ENCODE results near the gene FAT1. TPM values are rescaled to one million over a fixed set of nuclear protein-coding genes. Genes with fewer than 3 reads are reported as not detected.
"Not testable (repeated sequence)": the region's sequence is repeated elsewhere in the genome, so short reads cannot be mapped to it uniquely, and the experiment has no call there.

The FAT1 gene
- polyA plus RNA-seq, 1 donor, result 290 TPM

- no peak for DNase-seq
Observed at GRCh38 chr4:186699881-186700397, 23.7 kb downstream of the FAT1 start.

- DNase-seq, result no peak
Observed at GRCh38 chr4:186699298-186699697, 24.4 kb downstream of the FAT1 start.

DNA sequence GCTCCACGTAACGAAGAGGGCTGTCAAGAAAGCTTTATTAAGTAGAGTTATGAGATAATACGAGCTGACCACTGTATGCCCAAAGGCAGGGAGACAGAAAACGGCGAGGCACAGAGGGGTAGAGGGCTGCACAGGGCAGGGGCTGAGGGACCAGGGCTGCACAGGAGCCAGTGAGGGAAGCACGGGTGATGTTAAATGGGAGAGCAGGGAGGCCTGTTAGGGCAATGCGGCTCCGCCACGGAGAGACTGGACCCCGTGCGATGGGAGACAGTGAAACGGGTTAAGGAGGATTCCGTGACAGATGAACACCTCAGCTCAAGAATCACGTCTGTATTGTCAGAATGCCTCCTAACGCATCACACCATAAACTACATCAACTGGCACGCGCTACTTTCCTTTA, 25.1 kb downstream of the FAT1 start:
- no peak for DNase-seq

DNA sequence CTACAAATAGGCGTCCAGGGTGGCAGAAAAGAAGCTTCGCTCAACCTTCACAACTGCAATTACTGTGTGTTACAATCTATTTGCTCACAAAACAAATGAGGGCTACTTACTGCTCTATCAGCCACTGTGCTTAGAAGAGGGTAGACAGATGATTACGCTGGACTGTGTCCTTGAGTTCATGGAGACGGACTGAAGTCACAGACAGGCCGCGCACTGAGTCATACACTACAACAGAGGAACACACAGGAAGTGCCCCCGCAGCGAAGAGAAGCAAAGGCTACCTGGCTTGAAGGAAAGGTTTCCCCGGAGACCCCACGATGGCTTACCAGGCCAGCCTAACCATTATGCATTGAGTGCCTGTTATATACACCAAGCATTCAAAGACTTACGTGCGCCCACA, 25.6 kb downstream of the FAT1 start:
- DNase-seq, result no peak

DNA sequence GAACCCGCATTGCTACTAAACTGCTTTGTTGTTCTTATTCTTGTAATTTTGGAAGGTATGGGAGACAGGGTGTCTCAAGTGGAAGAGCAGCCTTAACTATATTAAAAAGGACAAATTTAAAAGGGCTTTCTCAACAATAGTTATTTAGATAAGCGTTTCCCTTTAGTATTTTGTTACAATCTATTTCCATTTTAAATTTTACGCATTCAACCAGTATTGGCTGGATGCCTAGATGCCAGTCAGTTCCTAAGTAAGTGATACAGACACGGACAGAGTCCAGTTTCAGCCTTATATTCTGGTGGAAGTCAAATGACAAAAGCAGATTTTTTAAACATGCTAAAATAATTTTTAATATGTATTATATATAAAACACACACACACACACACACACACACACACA, 28.3 kb downstream of the FAT1 start:
- no peak for DNase-seq

DNA sequence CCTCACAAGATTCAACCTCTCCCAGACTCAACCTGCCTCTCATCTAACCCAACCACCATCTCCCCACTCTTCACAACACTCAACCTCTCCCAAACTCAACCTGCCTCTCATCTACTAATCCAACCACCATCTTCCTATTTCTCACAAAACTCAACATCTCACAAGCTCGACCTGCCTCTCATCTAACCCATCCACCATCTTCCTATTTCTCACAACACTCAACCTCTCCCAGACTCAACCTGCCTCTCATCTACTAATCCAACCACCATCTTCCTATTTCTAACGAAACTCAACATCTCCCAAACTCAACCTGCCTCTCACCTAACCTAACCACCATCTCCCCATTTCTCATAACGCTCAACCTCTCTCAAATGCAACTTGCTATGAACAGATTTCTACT, 29.8 kb downstream of the FAT1 start:
- DNase-seq, result no peak

GRCh38 chr4:186693159-186693815, 30.4 kb downstream of the FAT1 start:
- DNase-seq, result no peak

DNA sequence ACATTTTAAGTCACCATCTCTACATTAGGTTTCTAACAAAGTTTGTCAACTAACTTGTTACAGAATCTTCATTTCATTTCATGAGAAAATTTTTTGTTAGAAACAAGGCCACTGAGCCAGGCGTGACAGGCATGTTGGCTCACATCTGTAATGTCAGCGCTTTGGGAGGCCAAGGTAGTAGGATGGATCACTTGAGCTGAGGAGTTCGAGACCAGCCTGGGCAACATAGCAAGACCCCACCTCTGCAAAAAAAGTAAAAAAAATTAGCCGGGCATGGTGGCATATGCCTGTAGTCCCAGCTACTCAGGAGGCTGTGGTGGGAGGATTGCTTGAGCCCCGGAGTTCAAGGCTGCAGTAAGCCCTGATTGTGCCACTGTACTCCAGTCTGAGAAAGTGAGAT, 32.3 kb downstream of the FAT1 start:
- no peak for DNase-seq

- DNase-seq, result no peak
Observed at GRCh38 chr4:186689476-186689875, 34.2 kb downstream of the FAT1 start.

- DNase-seq, result no peak
Observed at GRCh38 chr4:186688150-186688943, 35.3 kb downstream of the FAT1 start.

DNA sequence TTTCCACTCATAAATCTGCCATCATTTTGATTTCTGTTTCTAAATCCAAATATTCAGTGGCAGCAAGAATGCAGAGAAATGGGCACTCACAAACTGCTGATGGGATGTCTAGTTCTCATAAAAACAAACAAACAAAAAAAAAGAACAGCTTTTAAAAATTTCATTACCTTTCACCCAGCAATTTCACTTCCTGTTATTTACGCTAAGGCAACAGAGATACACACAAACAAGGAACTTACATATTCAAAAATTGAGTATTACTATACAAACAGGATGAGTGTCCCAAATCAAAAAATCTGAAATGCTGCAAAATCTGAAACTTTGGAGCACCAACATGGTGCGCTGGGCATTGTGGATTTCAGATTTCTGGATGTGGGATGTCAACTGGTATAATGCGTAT, 36.4 kb downstream of the FAT1 start:
- DNase-seq, result no peak

DNA sequence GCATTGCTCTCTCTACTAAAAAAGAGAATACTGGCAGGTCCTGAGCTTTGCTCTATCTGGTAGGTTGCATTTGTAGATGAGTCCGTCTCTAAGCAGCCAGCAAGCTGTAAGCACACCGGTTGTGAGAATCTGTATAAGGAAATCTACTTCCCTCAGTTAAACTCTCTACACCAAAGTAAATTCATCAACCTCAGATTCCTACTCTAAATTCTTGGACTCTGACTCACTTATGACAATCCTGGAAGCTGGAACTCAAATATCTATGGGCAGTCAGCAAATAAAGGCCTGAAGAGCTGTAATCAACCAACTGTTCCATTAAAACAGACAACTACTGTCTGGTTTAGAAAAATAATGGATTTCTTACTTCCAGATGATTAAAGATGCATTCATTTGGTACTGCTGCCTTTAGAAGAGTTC, 37.9 kb downstream of the FAT1 start:
- DNase-seq, result no peak

- DNase-seq, result no peak
Observed at GRCh38 chr4:186684889-186685309, 38.8 kb downstream of the FAT1 start.

GRCh38 chr4:186684220-186684619, 39.4 kb downstream of the FAT1 start:
- DNase-seq, result no peak

DNA sequence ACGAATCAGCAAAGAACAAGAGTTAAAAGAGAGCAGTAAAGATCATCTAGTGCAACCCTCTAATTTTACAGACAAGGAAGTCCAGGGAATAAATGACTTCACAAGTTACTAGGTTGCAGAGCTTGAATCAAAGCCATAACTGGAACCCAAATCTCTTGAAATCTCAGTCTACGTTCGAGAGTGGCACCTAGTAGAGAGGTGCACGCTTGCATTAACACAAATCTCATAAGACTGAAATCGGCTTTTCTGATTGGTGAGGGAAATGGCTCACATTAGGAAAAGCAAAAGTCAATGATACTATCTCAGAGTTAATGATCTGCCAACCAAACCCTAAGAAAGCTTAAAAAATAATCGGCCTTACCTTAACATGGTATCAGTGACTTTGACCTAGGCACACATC, 43.0 kb downstream of the FAT1 start:
- no peak for DNase-seq

DNA sequence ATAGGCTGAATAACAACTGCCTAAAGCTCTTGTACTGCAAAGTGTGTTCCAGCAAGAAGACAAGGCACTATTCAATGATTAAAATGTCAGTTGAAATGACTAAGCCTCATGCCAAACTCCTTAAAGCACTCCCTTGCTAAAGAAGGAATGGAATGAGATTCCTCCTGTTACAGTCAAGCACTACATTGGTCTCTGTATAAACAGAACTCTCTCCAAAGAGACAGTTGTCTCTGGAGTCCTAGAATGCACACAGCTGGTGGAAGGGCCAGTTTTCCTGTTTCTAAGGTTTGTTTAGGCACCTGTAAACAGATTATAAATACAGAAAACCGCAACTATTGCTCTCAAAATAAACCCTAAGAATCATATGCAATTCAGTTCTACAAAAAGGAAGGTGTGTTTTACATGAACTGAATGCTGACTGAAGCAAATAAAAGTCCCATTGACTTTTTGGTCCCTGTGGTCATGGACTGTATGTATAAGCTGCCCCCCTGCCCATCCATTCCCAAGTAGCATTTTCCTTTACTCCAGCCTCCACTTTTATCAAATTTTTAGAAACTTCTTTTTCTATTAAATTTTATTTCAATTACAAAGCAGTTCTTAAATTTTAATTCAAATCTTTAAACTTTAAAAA, 47.0 kb downstream of the FAT1 start:
- DNase-seq, result no peak

- no peak for DNase-seq
Observed at GRCh38 chr4:186669735-186670134, 53.9 kb downstream of the FAT1 start.

- peak; percentile 61 for DNase-seq
Observed at GRCh38 chr4:186669159-186669731, 54.4 kb downstream of the FAT1 start.

GRCh38 chr4:186666750-186667149, 56.9 kb downstream of the FAT1 start:
- no peak for DNase-seq

- DNase-seq, result no peak
Observed at GRCh38 chr4:186666252-186666651, 57.4 kb downstream of the FAT1 start.

- no peak for DNase-seq
Observed at GRCh38 chr4:186660403-186660802, 63.3 kb downstream of the FAT1 start.

GRCh38 chr4:186659935-186660334, 63.7 kb downstream of the FAT1 start:
- no peak for DNase-seq

GRCh38 chr4:186659456-186659855, 64.2 kb downstream of the FAT1 start:
- DNase-seq, result not testable (repeated sequence)
